ENCODE data around the gene AIP.

AIP gene

DNA sequence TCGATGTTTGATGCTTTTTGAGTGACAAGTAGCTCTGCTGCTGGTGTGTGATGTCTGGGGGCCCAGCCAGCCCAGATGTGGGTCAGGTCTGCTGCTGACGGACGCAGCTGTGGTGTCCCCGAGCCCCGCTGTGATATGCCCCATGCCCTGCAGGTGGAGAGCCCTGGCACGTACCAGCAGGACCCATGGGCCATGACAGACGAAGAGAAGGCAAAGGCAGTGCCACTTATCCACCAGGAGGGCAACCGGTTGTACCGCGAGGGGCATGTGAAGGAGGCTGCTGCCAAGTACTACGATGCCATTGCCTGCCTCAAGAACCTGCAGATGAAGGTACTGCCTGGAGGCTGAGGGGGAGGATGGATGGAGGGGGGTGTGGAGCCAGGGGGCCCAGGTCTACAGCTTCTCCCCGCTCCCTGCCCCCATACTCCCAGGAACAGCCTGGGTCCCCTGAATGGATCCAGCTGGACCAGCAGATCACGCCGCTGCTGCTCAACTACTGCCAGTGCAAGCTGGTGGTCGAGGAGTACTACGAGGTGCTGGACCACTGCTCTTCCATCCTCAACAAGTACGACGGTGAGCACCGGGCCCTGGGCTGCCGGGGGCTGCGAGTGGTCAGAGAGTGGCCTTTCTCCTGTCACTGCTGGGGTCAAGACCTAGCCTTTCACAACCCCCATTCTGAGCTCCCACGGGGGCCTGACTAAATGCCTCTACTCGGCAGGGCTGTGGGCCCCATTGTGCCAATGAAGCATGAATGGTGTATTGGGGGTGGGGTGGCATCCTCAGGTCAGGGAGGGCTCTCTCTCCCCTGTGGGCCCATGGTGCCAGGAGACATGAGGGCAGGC is 7.3 kb downstream of the AIP start:
- Histone ChIP-seq H3K9ac (ENCODE audit: low read depth, low read length) (no peak overlapping the region), H3K9me3 (ENCODE audit: control insufficient read depth, insufficient read depth, low read length) (no peaks in the 10 kb centered on the region), H3K36me3 (ENCODE audit: insufficient read depth, low read length) (no peaks in the 10 kb centered on the region), H3K4me1 (ENCODE audit: insufficient read depth, low read length) (0 out of 2 replicates have a peak, but pooled peaks cover 3% of the 10 kb centered on the region)

GRCh38 chr11:67490727-67491065 is 7.9 kb downstream of the AIP start:
- no peaks in the 10 kb centered on the region; the same call in none of the 2 replicates for H3K36me3 ChIP-seq (ENCODE audit: insufficient read depth, low read length)
- H3K9ac ChIP-seq (ENCODE audit: low read depth, low read length): no peak overlapping the region
- 0 out of 2 replicates have a peak, but pooled peaks cover 3% of the 10 kb centered on the region for H3K4me1 ChIP-seq (ENCODE audit: insufficient read depth, low read length)
- H3K9me3 ChIP-seq (ENCODE audit: control insufficient read depth, insufficient read depth, low read length): no peaks in the 10 kb centered on the region

- H3K9me3 ChIP-seq (ENCODE audit: control insufficient read depth, insufficient read depth, low read length): no peaks in the 10 kb centered on the region
- H3K4me1 ChIP-seq (ENCODE audit: insufficient read depth, low read length): no peaks in the 10 kb centered on the region
- H3K9ac ChIP-seq (ENCODE audit: low read depth, low read length): no peak overlapping the region
- no peaks in the 10 kb centered on the region; the same call in none of the 2 replicates for H3K36me3 ChIP-seq (ENCODE audit: insufficient read depth, low read length)
Measured at GRCh38 chr11:67491276-67492068, 8.6 kb downstream of the AIP start.

DNA sequence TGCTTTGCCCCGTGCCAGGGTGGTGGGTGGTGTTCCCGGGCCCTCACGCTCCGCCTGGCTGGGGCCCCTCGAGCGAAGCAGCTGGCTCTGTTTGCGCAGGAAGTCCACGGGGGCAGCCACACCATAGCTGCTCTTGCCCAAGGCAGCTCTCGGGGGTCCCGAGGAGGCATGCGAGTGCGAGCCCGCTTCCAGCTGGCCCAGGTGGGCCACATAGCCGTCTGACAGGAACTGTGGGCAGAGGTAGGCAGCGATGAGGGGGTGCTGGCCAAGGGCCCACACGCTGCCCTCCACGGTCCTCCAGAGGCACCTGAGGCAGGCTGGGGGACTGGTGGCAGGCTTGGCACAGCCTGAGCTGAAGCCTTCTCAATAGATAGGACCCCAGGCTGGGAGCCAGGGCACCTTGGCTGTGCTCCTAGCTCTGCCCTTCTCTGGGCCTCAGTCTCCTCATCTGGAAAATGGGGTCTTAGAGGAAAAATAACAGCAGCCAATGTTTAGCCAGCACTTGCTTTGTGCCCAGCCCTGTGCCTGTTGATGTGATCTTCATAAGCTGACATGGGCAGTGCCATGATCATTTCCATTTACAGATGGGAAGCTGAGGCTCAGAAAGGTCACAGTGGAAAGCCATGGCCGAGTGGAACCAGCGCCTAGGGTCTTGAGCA is 9.4 kb downstream of the AIP start:
- H3K9me3 ChIP-seq (ENCODE audit: control insufficient read depth, insufficient read depth, low read length): no peaks in the 10 kb centered on the region
- no peaks in the 10 kb centered on the region; the same call in none of the 2 replicates for H3K36me3 ChIP-seq (ENCODE audit: insufficient read depth, low read length)
- H3K9ac ChIP-seq (ENCODE audit: low read depth, low read length): no peak overlapping the region
- H3K4me1 ChIP-seq (ENCODE audit: insufficient read depth, low read length): no peaks in the 10 kb centered on the region

DNA sequence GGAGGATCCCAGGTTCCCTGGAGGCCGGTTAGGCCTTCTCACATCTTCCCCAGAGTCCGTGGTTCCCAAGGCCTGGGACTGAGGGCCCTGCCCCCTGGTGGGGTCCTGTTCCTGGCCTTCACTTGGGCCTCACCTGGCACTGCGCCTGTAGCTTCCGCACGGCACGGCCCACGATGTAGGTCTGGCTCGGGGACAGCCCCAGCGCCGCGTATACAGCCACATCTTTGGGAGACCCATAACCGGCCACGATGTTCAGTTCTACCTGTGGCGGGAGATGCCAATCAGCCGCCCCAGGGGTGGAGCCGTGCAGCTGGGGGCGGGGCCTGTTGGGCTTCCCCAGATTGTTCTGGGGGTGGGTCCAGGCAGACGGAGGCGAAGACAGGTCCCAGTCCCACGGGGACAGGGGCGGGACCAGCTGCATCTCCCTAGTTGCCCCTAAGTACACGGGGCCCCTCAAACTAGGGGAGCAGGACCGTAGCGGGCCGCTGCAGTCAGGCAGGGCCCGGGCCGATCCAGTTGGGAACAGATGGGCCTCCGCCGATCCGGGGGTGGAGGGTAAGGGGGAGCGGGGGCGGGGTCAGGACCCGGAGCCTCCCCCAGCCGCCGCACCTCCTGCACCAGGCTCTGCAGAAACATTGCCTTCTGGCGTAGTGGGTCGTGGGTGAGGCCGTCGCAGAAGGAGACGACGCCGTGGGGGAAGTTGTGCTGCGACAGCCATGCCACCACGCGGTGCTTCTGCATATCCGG is 10.1 kb downstream of the AIP start:
- H3K36me3 ChIP-seq (ENCODE audit: insufficient read depth, low read length): no peaks in the 10 kb centered on the region; the same call in none of the 2 replicates
- H3K4me1 ChIP-seq (ENCODE audit: insufficient read depth, low read length): no peaks in the 10 kb centered on the region
- H3K9ac ChIP-seq (ENCODE audit: low read depth, low read length): no peak overlapping the region
- H3K9me3 ChIP-seq (ENCODE audit: control insufficient read depth, insufficient read depth, low read length): no peaks in the 10 kb centered on the region

- no peaks in the 10 kb centered on the region for H3K4me1 ChIP-seq (ENCODE audit: insufficient read depth, low read length)
- no peaks in the 10 kb centered on the region for H3K9me3 ChIP-seq (ENCODE audit: control insufficient read depth, insufficient read depth, low read length)
- no peaks in the 10 kb centered on the region; the same call in none of the 2 replicates for H3K36me3 ChIP-seq (ENCODE audit: insufficient read depth, low read length)
- no peak overlapping the region for H3K9ac ChIP-seq (ENCODE audit: low read depth, low read length)
Measured at GRCh38 chr11:67493548-67494370, 10.9 kb downstream of the AIP start.

DNA sequence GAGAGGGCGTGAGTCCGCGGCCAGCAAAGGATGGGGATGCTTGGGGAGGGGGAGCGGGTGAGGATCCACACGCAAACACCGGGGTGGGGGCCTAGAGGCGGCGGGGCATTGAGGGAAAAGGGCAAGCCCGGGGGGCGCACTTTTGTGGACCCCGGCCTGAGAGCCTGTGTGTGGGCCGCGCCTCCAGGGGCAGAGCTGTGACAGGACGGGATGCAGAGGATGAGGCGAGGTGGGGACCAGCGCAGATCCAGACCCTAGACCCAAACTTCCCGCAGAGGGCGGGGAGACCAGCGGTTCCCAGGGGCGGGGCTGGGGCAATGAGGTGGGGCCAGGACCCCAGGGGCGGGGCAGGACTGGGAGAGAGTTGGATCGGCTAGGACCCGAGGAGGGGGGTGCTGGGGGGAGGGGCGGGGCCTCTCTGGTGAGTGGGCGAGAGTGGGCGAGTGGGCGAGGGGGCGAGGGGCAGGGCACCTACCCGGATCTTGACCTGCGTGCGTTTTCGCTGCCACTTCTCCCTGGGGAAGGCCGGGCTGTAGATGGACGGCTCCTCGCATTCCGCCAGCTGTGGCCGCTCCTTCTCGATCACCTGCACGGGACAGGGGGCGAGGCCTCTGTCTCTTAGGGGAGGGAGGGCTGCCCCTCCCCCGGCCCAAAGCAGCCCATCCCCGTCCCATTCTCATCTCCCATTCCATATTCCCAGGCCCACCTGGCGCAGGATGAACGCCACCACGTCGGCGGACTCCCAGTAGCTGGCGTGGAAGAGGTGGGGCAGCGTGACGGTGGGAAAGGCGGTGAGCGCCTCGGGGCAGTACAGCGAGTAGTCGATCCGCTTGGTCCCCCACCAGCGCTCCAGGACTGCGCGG is 11.8 kb downstream of the AIP start:
- no peaks in the 10 kb centered on the region; the same call in none of the 2 replicates for H3K36me3 ChIP-seq (ENCODE audit: insufficient read depth, low read length)
- no peak overlapping the region for H3K9ac ChIP-seq (ENCODE audit: low read depth, low read length)
- no peaks in the 10 kb centered on the region for H3K4me1 ChIP-seq (ENCODE audit: insufficient read depth, low read length)
- H3K9me3 ChIP-seq (ENCODE audit: control insufficient read depth, insufficient read depth, low read length): no peaks in the 10 kb centered on the region

DNA sequence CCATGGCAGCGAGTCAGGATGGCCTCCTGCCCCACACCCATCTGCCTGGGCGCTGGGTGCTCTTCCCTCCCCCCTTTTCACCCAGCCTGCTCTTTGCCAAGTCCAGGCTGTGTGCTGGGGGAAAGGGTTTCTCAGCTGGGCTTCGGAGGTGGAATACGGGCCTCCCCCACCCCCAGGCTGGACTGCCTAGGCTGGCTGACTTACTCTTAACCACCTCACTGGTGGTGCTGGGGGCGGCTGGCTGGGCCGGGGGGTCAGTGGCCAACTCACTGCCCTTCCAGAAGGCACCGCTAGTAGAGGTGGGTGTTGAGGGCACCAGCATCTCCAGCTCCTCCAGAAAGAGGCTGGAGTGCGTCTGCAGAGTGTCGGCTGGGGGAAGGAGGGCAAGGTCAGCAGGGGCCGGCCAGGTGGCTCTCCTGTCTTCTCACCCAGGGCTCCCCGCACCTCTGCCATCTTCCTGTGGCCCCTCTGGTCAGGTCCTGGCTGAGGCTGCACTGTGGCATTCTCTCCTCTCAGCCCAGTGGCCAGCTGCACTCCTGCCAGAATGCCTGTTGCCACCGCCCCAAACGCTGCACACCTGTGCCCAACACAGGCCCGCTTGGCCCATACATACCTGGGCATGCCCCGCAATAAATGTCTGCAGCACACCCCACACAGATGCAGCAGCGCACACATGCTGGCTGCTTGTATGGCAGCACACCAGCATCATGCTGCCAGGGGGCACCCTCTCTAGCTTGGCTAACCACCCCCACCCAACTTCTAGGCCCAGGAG is 12.6 kb downstream of the AIP start:
- no peak overlapping the region for H3K9ac ChIP-seq (ENCODE audit: low read depth, low read length)
- no peaks in the 10 kb centered on the region for H3K4me1 ChIP-seq (ENCODE audit: insufficient read depth, low read length)
- no peaks in the 10 kb centered on the region for H3K9me3 ChIP-seq (ENCODE audit: control insufficient read depth, insufficient read depth, low read length)
- H3K36me3 ChIP-seq (ENCODE audit: insufficient read depth, low read length): no peaks in the 10 kb centered on the region; the same call in none of the 2 replicates

GRCh38 chr11:67496113-67496512 is 13.3 kb downstream of the AIP start:
- Histone ChIP-seq H3K36me3 (ENCODE audit: insufficient read depth, low read length) (no peaks in the 10 kb centered on the region; the same call in none of the 2 replicates), H3K9me3 (ENCODE audit: control insufficient read depth, insufficient read depth, low read length) (no peaks in the 10 kb centered on the region), H3K9ac (ENCODE audit: low read depth, low read length) (no peak overlapping the region), H3K4me1 (ENCODE audit: insufficient read depth, low read length) (no peaks in the 10 kb centered on the region)

DNA sequence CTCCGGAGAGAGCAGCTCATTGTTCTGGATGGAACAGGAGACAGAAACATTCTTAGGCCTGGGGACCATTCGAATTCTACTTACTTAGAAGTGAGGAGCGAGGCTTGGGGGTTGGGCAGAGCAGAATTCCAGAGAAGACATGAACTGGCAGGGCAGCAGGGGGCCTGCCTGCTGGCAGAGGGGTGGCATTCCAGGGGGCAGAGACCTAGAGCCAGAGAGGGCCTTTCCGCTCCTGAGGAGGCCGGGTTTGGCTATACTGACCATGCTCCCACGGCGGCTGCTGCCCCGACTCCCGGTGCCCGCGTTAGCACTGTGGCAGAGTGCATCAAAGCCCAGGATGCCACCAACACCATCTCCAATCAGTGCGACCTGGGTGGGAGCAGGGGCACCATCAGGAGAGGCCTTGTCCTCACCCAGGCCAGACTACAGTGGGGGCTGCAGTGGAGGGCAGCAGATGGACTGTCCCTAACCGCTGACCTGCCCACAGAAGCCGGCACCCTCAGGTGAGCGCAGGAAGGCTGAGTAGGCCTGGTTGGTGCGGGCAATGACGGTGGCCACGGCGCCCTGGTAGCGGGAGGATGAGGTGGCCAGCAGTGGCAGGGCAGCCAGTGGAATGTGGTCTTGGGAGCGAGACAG is 14.9 kb downstream of the AIP start:
- no peaks in the 10 kb centered on the region for H3K9me3 ChIP-seq (ENCODE audit: control insufficient read depth, insufficient read depth, low read length)
- H3K4me1 ChIP-seq (ENCODE audit: insufficient read depth, low read length): no peaks in the 10 kb centered on the region
- no peaks in the 10 kb centered on the region; the same call in none of the 2 replicates for H3K36me3 ChIP-seq (ENCODE audit: insufficient read depth, low read length)
- no peak overlapping the region for H3K9ac ChIP-seq (ENCODE audit: low read depth, low read length)

DNA sequence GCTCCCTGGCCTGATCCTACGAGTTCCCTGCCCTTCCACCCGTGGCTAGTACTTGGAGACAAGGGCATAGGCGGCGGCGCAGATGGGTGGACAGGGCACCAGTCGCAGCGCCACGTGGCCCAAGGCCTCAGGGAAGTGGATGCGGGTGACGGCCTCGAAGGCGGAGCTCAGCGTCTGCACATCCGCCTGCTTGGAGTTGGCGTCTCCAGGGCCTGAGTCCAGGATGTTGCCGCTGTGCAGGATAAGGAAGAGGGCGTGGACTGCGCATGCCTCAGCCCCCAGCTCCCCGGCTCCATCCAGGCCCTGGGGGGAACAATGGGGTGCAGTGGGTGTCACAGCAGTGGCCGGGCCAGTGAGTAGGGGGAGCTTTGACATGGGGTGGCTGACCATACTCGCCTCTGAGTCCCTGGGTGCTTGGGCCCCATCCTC is 15.7 kb downstream of the AIP start:
- Histone ChIP-seq H3K9ac (ENCODE audit: low read depth, low read length) (no peak overlapping the region), H3K4me1 (ENCODE audit: insufficient read depth, low read length) (no peaks in the 10 kb centered on the region), H3K9me3 (ENCODE audit: control insufficient read depth, insufficient read depth, low read length) (no peaks in the 10 kb centered on the region), H3K36me3 (ENCODE audit: insufficient read depth, low read length) (no peaks in the 10 kb centered on the region; the same call in none of the 2 replicates)
